Measurements from ENCODE around the gene KERA.
"Not testable (repeated sequence)": the region's sequence is repeated elsewhere in the genome, so short reads cannot be mapped to it uniquely, and the experiment has no call there.

The KERA gene, protein sequence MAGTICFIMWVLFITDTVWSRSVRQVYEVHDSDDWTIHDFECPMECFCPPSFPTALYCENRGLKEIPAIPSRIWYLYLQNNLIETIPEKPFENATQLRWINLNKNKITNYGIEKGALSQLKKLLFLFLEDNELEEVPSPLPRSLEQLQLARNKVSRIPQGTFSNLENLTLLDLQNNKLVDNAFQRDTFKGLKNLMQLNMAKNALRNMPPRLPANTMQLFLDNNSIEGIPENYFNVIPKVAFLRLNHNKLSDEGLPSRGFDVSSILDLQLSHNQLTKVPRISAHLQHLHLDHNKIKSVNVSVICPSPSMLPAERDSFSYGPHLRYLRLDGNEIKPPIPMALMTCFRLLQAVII

DNA sequence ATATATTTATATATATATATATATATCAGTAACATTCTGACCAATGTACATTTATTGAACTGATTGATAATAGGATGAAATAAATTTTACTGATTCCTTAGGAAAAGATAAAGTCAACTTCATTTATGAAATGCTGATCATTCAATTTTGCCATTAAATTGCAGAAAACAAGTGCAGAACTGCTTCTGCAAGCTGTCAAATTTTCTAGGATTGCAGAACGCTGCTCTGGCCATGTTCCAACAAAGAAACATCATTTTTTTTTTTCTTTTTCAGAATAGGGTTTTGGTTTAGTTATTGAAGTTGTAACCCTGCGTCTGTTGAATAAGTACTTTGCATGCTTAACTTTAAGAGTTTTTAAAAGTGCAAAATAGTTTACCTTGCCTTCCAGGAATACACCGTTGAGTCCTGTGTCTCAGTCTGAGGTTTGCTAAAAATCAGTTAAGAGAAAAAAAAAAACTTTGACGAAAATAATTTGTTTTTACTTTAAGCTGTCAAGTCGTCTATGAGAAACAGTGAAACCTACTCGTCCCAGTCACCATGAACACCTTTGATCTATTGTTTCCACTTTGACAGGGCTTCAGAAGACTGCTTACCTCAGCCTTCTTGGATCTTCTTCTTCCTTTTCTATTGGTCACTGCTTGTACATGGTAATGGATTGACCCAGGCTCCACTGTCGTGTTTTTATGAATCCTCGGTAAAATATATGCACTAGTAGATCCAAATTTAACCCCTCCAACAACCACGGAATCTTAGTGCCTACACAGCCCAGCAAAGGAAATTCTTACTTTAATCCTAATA, at the start of gene KERA:
Gene KERA (minus strand): TSS at position 657 of the 798 bp plus-strand sequence. CDS start 1,743 bp downstream, outside the sequence.
- DNase-seq (ENCODE audit: low spot score) = no peak

DNA sequence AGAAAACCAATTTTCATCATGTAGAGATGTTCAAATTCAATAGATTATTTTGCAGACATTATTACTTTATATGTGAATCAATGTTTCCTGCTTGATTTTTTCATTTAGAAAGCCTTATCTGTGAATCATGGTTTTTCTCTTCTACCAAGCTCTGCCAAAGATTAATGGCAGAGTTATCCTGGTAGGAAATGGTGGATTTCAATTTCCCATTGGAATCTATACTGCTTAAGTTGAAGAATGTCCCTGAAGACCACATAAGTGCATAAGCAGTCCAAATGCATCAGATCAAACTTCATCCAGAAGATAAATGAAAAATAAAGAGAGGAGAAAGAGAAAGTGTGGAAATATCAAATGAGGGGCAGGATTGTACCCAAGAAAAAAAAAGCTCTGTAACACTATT, 48.5 kb upstream of the KERA start:
- DNase-seq (ENCODE audit: low spot score) = no peak

- no peak for DNase-seq (ENCODE audit: low spot score)
These were observed 48.0 kb upstream of the KERA start for GRCh38 chr12:91105807-91106206.

- DNase-seq (ENCODE audit: low spot score) = no peak
These were observed 47.1 kb upstream of the KERA start for GRCh38 chr12:91104812-91105466.

DNA sequence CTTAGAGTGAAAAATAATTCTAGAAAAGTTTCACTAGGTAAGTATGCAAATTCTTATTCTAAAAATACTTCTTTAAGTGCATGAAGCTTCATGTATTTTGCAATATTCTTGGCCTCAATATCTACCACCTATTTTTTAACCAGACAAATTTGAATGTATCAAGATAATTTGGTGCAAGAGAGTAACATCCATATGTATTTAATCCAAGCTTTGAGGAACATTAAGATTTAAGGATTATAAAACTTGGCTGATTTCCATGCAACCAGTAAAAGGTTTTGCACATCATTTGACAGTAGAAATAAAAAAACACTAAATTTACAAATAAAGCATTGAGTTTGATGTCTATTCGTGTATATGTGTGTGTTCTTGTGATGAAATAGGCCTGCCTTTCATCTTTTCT, 45.8 kb upstream of the KERA start:
- no peak for DNase-seq (ENCODE audit: low spot score)

- no peak for DNase-seq (ENCODE audit: low spot score)
These were observed 45.3 kb upstream of the KERA start for GRCh38 chr12:91103101-91103500.

DNA sequence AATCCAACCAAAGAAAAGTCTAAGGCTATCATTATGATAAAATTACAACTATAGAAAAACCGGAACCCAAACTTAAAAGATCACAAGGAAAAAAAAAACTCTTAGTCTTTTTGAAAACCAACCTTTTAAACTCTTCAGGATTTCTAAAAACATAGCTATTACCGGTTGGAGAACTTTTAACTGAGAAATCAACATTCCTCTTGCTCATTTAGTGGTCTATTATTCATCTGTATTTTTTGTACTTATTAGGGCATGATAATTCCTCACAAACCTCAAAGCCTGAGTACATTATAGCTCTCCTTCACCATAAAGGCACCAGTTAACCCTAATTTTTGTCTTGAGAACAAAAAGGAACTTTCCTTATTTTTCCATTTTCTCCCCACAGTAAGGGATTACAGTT, 43.1 kb upstream of the KERA start:
- DNase-seq (ENCODE audit: low spot score) = no peak

GRCh38 chr12:91099836-91100235, 42.0 kb upstream of the KERA start:
- no peak for DNase-seq (ENCODE audit: low spot score)

- no peak for DNase-seq (ENCODE audit: low spot score)
These were observed 41.5 kb upstream of the KERA start for GRCh38 chr12:91099341-91099740.

- DNase-seq (ENCODE audit: low spot score) = no peak
These were observed 41.1 kb upstream of the KERA start for GRCh38 chr12:91098941-91099340.

DNA sequence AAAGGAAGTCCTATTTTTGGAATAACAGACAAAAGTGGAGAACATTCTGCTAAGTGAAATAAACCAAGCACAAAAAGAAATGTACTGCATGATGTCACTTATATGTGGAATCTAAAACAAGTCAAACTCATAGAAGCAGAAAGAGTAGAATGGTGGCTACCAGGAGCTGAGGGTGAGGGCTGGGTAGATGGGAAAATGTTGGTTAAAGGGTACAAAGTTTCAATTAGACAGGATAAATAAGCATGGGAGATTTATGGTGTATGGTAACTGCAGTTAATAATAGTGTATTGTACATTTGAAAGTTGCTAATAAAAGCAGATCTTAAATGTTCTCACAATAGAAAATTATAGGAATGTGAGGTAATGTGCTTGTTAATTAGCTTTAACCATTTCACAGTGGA, 40.6 kb upstream of the KERA start:
- no peak for DNase-seq (ENCODE audit: low spot score)

DNA sequence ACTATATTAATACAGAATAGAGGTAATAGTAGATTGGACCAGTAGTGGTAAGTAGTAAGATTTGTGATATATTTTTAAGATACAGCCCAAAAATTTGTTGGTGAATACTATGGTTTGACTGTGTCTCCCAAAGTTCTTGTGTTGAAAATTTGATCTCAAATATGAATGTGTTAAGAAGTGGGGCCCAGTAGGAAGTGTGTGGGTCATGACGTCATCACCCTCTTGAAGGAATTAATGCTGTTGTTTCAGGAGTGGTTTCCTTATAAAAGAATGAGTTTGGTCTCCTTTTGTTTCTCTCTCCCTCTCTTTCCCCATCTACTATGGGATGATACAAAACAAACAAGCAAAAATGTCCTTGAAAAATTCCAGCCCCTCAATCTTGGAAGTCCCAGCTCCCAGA, 37.1 kb upstream of the KERA start:
- no peak for DNase-seq (ENCODE audit: low spot score)

GRCh38 chr12:91094032-91094662, 36.3 kb upstream of the KERA start:
- DNase-seq (ENCODE audit: low spot score) = no peak

- no peak for DNase-seq (ENCODE audit: low spot score)
These were observed 35.5 kb upstream of the KERA start for GRCh38 chr12:91093341-91093740.

- DNase-seq (ENCODE audit: low spot score) = no peak
These were observed 34.3 kb upstream of the KERA start for GRCh38 chr12:91091916-91092715.

DNA sequence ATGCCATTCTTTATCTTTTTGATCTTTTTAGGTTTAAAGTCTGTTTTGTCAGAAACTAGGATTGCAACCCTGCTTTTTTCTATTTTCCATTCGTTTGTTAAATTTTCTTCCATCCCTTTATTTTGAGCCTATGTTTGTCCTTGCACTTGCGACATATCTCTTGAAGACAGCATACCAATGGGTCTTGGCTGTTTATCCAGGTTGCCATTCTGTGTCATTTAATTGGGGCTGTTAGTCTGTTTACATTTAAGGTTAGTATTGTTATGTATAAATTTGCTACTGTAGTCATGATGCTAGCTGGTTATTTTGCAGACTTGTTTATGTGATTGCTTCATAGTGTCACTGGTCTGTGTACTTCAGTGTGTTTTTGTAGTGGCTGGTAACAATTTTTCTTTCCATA, 32.1 kb upstream of the KERA start:
- not testable (repeated sequence) for DNase-seq (ENCODE audit: low spot score)

DNA sequence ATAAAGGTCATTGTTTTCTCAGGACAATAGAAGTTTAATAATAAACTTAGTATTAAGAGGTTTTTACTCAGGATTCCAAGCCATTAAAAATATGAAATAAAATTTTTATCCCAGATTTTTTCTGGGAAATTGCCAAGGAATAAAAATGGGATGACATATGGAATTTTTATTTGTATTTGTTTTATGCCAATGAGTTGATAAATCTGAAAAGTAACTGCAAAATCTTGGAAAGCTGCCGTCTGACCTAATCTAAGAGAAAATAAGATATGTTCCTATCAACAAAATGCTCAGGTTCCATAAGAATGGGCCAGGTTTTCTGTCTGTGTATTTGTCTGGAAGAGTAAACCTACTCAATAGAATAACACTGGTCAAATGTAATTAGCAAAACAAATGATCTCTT, 22.2 kb upstream of the KERA start:
- DNase-seq (ENCODE audit: low spot score) = no peak

DNA sequence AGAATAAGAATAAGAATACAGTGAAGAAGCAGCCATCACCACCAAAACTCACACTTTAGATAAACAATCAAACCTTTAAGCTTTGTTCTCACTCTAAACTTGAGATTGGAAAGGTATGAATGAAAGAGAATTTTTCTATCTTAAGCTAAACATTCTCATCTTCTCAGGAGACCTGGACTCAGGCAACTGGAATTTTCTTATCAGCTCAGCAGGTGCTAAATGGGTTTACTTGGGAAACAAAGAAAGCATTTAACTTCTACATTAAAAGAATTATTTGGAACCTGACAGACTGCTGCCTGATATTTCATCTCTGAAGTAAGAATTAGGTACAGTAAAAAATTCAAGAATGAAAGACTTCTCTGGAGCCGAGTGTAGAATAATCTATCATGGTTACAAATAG, 20.7 kb upstream of the KERA start:
- no peak for DNase-seq (ENCODE audit: low spot score)

DNA sequence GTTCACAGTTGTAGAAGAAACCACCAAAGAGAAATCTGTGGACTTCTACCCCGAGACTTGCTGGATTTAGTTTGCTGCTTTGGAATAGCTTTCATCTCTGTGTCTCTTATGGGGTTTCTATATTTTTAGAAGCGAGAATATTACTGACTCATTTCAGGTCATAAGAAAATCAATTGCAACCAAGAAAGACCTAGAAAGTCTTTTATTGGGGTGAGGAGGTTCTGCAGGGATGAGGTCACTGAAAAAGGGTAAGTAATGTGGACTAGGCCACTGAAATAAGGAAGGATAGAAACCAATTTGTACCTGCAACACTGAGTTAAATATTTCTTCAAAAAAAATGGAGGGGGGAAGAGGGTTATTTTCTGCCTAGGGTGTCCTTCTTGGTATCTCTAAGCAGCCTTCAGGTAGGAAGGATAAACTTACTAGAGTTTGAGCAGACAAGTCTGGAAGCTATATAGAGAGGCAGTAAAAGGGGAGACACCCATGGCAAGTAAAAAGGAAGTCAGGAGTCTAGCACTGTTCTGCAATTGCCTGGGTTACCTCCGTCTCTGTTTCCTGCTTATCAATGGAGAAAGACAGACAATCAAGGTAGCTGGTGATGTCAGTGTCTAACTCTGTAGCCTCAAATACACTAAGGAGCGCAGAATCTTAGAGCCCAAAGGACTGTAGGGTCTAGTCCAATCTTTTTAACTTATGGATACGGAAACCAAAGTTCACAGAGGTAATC, 19.6 kb upstream of the KERA start:
- no peak for DNase-seq (ENCODE audit: low spot score)

GRCh38 chr12:91074851-91075250, 17.0 kb upstream of the KERA start:
- no peak for DNase-seq (ENCODE audit: low spot score)

- DNase-seq (ENCODE audit: low spot score) = no peak
These were observed 16.4 kb upstream of the KERA start for GRCh38 chr12:91074154-91074709.

Measured in HuH-7 (cell line).